Mesenteric fat pad (tissue), 1 donor: Measurements from ENCODE around the gene CRY1. TPM values are rescaled to one million over a fixed set of nuclear protein-coding genes. Genes with fewer than 3 reads are reported as not detected.

Experiments used
- DNase-seq: peaks from one replicate; pipeline ENCODE4 v3.0.0-alpha.2; 2020; ENCODE audit warnings: low spot score
- total RNA-seq: library from RNA; stranded (reverse); fragmentation: NEBNext Ultra II Directional; extraction: Animal tissue kit (Norgen Biotek cat#: 25700); gene quantifications from one replicate; pipeline ENCODE4 v1.2.1, GENCODE V29; 2021
- donor health status: DM: yes; HTN: yes; CAD: no.

CRY1 gene
- total RNA-seq, 1 donor from 2014 or later: 14.8 TPM

DNA sequence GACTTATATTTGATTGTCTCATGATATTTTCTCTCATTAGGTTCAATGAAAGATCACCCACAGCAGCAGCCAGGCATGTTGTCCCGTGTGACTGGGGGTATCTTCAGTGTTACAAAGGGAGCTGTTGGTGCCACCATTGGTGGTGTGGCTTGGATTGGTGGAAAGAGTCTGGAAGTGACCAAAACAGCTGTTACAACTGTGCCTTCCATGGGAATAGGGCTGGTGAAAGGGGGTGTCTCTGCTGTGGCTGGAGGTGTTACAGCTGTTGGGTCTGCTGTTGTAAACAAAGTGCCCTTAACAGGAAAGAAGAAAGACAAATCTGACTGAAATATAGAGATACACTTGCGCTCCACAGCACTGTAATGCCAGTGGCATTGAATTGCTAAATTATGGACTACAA lies 122.3 kb downstream of the CRY1 start:
- no peak for DNase-seq

DNA sequence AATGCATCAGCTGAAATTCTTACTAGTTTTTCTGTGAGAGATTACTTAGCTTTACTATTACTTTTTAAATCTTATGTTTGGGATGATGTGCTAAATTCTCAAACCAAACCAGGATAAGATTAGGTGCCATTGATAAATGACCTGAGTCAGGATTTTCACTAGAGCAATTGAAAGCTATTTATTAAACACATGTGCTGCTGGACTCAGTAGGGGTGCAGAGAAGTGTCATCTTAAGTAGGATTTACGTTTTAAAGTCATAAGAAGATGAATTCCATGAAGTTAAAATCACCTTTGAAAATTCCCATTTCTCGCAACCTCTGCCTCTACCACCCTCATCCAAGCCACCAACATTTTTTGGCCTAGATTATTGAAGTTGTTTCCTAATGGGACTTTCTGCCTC lies 128.8 kb downstream of the CRY1 start:
- no peak for DNase-seq

- no peak for DNase-seq
Measured at GRCh38 chr12:106962286-106962685, 131.1 kb downstream of the CRY1 start.

GRCh38 chr12:106960443-106960842 lies 132.9 kb downstream of the CRY1 start:
- DNase-seq: no peak

- no peak for DNase-seq
Measured at GRCh38 chr12:106957583-106957982, 135.8 kb downstream of the CRY1 start.

- DNase-seq: peak; percentile 91
Measured at GRCh38 chr12:106956048-106956578, 137.2 kb downstream of the CRY1 start.

DNA sequence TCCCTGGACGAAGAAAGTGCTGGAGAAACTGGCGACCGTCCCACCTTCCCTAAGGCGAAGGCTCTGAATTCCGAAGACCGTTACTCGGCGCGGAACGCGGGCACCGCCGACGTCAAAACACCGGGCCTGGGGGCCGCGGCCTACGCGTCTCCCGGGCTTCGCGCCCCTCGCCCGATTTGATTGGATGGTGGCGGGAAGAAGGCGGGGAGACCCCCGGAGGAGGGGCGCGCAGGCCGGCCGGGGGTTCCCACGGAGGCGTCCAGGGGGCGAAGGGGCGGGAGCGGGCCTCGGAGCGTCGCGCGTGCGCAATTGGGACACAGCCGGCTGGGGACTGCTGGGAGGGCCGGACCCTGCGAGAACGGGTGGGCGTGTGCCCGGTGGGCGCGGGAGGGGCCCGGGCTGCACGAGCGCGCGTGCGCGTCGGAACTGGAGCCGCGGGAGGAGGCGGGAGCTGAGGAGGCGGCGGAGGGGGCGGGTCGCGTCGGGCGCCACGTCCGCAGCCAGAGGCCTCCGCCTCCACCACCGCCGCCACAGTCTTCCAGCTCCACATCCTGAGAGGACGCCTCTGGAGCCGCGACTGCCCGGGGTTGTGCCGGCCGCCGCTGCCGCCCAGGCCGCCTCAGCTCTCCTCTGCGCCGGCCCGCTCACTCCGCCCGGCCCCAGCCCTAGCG lies 137.8 kb downstream of the CRY1 start, which contains the start of gene TMEM263:
Gene TMEM263, plus strand, starts transcription at position 531 of the 671 bp plus-strand sequence. CDS start 11,210 bp downstream, outside the sequence.
- DNase-seq: peak; percentile 97

DNA sequence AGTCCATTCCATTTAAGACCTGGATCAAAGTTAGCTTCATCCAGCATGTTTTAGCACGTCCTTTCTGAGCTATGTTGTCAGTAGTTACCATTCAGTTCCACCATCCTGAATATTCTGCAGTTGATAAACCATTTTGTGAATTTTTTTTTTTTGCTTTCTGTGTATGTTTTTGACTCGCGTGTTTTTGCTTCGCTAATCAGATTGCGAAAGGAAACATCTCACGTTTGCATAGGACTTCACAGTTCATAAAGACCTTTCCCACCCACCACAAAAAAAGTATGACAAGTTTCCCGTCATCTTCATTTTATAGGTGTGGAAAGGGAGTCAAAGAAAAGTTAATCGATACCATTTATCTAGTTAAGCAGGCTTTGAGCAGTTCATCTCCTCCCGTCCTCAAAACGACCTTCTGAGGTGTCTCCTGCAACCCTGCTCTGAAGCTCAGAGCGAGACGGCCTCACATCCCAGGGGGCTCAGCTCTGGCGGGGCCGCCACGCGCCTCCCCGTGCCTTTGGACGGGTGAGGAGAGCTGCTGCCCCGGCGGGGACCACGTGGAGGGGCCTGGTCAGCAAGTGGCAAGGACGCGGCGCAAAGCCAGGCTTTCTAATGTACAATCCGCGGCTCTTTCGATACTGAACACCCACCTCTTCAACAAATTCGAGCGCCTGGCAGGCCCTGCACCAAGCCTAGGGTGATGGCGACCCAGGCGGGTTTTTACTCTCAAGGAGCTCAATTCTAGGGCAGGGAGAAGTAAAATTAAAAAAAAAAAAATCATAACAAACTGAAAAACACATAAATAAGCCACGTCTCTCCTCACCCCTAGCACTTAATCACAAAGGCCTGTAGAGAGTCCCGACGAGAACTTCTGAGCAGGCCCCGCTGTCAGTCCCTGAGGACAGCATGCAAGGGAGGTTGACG lies 138.6 kb downstream of the CRY1 start:
- no peak for DNase-seq

- DNase-seq: no peak
Measured at GRCh38 chr12:106953352-106954250, 139.7 kb downstream of the CRY1 start.

DNA sequence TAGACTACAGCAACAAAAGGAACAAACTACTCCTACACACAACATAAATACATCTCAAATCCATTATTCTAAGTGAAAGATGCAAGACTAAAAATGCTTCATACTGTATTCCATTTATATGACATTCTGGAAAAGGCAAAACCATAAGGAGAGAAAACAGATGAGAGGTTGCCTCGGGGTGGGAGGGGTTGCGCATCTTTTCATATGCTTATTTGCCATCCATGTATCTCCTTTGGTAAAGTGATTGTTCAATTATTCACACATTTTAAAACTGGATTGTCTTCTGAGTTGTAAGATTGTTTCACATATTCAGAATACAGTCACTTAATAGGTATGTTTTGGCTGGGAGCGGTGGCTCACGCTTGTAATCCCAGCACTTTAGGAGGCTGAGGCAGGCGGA lies 142.8 kb downstream of the CRY1 start:
- no peak for DNase-seq

DNA sequence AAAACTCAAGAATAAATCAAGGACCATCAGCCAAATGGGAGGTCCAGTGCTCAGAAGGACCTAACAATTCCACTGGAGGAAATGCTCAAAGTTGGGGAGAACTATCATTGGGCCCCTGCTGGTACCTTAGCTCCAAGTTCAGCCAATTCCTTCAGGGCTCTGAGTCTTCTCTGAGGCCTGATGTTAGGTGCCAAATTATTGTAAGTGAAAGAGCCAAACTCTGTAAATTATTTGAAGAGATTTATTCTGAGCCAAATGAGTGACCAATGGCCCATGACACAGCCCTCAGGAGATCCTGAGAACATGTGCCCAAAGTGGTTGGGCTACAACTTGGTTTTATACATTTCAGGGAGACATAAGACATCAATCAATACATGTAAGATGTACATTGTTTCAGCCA lies 145.9 kb downstream of the CRY1 start:
- no peak for DNase-seq

DNA sequence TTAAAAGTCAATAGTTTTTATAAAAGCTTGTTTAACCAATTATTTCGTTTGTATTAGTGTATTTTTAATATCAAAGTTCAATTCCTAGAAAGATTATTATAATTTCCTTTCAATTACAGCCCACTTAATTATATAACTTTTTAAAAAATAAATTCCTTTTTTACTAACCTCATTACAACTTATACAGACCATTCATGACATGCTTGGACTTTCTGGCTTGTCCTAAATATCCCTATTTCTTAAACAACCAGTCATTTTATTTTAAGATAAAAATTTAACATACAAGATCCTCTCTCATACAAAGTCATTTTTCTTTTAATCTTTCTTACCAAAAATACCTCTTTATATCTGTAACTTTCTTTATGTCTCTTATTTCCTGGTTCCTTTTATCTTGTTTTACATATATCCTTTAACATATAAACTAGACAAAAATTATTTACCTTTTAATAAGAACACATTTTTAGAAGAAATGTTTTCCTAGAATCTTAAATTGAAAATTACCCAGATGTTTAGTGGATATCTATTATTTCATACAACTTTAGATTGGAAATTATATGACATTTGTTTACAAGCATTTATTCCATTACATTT lies 148.0 kb downstream of the CRY1 start:
- DNase-seq: no peak

DNA sequence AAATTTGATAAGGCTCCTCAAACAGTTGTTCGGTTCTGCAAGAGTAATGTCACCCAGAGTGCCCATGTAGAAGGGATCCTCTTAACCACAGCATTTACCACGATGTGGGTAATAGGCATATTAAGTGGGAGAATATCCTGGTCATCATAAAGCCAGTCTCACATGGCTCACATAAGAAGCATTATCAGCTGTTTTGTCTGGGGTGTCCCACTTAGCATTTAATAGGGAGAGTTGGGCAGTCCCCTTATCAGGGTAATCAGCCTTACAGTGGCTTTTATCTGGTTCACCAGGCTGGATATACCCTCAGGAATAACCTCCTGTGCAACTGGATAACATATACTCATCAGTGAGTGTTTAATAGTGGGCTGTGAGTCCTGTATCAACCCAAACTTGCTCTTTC lies 150.6 kb downstream of the CRY1 start:
- DNase-seq: no peak

DNA sequence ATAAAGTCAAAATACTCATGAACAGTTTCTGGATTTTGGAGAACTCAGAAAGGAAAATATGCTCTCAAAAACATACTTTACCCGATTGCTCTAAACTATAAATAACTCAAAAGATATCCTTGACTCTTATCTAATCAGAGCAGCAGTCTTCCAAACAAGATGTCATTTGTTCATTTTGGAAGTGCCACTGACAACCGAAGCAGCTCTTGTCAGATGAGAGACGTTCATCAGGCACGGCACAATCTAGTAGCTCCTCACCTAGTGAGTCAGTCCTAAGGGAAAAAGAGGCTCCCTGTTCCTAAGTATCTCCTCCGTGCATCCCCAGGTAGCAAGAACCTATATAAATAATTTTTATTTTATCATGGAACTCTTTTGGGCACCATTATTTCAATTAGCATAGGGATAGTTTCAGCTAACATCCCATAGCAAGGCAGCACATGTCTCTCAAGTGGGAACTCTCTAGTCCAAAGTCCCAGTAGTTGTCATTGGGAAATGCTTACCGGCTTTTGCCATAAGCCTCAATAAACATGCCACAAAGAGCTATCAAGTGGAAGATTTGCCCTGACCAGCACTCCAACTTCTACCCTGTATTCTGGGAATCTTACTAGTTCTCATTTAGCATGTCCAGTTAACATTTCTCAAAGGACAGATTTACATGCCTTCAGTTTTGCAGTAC lies 151.7 kb downstream of the CRY1 start:
- no peak for DNase-seq

Other genes with a start within 250 kb of the CRY1 start
- 46.2 TPM for gene TMEM263, start 137.6 kb downstream of the CRY1 start, total RNA-seq
- 14.2 TPM for gene MTERF2, start 106.4 kb downstream of the CRY1 start, total RNA-seq